ENCODE data around the gene SLC25A11.

GRCh38 chr17:4901648-4902344 lies 38.0 kb downstream of the SLC25A11 start:
- no peak for TF ChIP-seq YY1 (IDR thresholded peaks at IDR 0.05; ENCODE audit: insufficient read depth, insufficient read length)
- no peak for TF ChIP-seq ZNF274 (IDR thresholded peaks at IDR 0.05; ENCODE audit: low read depth, low read length)
- TF ChIP-seq SUZ12 (IDR thresholded peaks at IDR 0.05; ENCODE audit: extremely low read depth, insufficient read depth, insufficient read length), result no peak

Measured in NT2/D1 (cell line).